HG02840 (cell line): ENCODE data around the gene NUDT2.

Experiments
- ATAC-seq: cut with Tn5 transposase; IDR thresholded peaks from one replicate; pipeline ENCODE4 v1.9.1; 2021; ENCODE audit warnings: mild to moderate bottlenecking, moderate library complexity, moderate number of reproducible peaks; ENCODE audit not compliant: unreplicated experiment, low FRiP score

NUDT2 gene

GRCh38 chr9:34382054-34382453 is 52.7 kb downstream of the NUDT2 start:
- ATAC-seq: no peak

GRCh38 chr9:34382879-34383278 is 53.5 kb downstream of the NUDT2 start:
- ATAC-seq: no peak

GRCh38 chr9:34383904-34384303 is 54.5 kb downstream of the NUDT2 start:
- no peak for ATAC-seq

- no peak for ATAC-seq
Observed at GRCh38 chr9:34384368-34385165, 55.2 kb downstream of the NUDT2 start.

- no peak for ATAC-seq
Observed at GRCh38 chr9:34385561-34386230, 56.3 kb downstream of the NUDT2 start.

- no peak for ATAC-seq
Observed at GRCh38 chr9:34386656-34387055, 57.3 kb downstream of the NUDT2 start.

GRCh38 chr9:34387239-34387638 is 57.9 kb downstream of the NUDT2 start:
- no peak for ATAC-seq

- no peak for ATAC-seq
Observed at GRCh38 chr9:34392511-34392910, 63.1 kb downstream of the NUDT2 start.
